ENCODE measurements around the gene TRIM68.

DNA sequence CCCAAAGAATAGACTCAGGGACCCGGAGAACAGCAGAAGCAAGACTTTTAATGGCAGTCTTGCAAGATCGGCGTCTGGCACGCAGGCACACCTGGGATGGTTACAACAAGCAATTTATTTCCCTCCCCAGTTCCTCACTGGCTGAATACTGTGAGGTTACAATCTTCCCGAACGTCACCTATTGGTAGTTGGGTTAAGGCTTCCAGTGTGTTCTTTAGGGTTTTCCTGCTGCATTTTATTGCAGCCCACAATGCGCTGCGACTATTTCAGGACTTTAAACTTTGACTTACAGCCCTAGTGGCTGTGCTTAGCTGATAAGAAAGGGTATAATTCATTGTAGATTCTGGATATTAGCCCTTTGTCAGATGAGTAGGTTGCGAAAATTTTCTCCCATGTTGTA, 11.5 kb upstream of the TRIM68 start:
- TF ChIP-seq ZBTB17 (tag by site-specific recombination; IDR thresholded peaks at IDR 0.05) (no peak), CTCF (tag by site-specific recombination; IDR thresholded peaks at IDR 0.05) (no peak)
